Testis (tissue), 3 donors: ENCODE measurements around the gene PPBP. TPM values are rescaled to one million over a fixed set of nuclear protein-coding genes. Genes with fewer than 3 reads are reported as not detected.

Experiments
- DNase-seq: peaks from one replicate; pipeline ENCODE4 v3.0.0-alpha.2; 2019
- H3K27ac ChIP-seq, 2 donors: fragments of 200-600 bp; sonication (generic); one replicate each; pipeline ENCODE4 v1.5.1; 2019
- H3K27me3 ChIP-seq: fragments of 200-600 bp; sonication (generic); one replicate; pipeline ENCODE4 v1.5.1; 2019
- H3K36me3 ChIP-seq: fragments of 200-600 bp; sonication (generic); one replicate; pipeline ENCODE4 v1.5.1; 2017; ENCODE audit warnings: low read depth; ENCODE audit errors: missing control alignments
- H3K4me1 ChIP-seq: fragments of 200-600 bp; sonication (generic); one replicate; pipeline ENCODE4 v1.5.1; 2019
- H3K4me3 ChIP-seq, 2 donors: fragments of 200-600 bp; sonication (generic); one replicate each; pipeline ENCODE4 v1.5.1; 2017 to 2019
- H3K9me3 ChIP-seq: fragments of 200-600 bp; sonication (generic); one replicate; pipeline ENCODE4 v1.5.1; 2017
- POLR2A ChIP-seq: fragments of 450-650 bp; IDR thresholded peaks from one replicate; pipeline ENCODE4 v1.6.1; 2017; ENCODE audit warnings: antibody characterized with exemption, mild to moderate bottlenecking, moderate library complexity
- WGBS, 2 donors: methylation state at CpG; one replicate each; pipeline ENCODE4 v1.1.5; 2018; 5-methylcytosine and 5-hydroxymethylcytosine counted together
- intact Hi-C: fragments of 100-400 bp; cut with DNase I; formaldehyde crosslinking; loops from one replicate; pipeline ENCODE4 v1.15.1; 2023; ENCODE audit warnings: low total_unique reads
- polyA plus RNA-seq: library from polyadenylated mRNA; stranded (reverse); fragments of 350-450 nt; fragmentation: Illumina TruSeq; extraction: RNeasy Lipid Tissue Mini Kit (QIAGEN cat#74804); gene quantifications from one replicate; pipeline ENCODE4 v1.2.3, GENCODE V29; 2014; ENCODE audit warnings: low read depth, low replicate concordance; ENCODE audit not compliant: insufficient read depth
- total RNA-seq, 2 donors: library from RNA; depleted of rRNA; stranded (reverse); fragments of >200 nt; gene quantifications; one replicate each; pipeline ENCODE4 v1.2.3, GENCODE V29; 2016
- TF ChIP-seq, protein P1 (sequence below), 3 experiments: fragments of 450-650 bp in 2 of 3; fragments of 200-600 bp in 1 of 3; sonication (generic) in 1 of 3; IDR thresholded peaks; one replicate each; pipeline ENCODE4 v1.5.1; 2016 to 2019; ENCODE audit warnings: antibody characterized with exemption in 3 of 3, mild to moderate bottlenecking in 2 of 3, moderate library complexity in 1 of 3

PPBP gene
- total and polyA plus RNA-seq, 3 donors from 2014 or later = not detected

GRCh38 chr4:73948990-73949706 lies 38.8 kb downstream of the PPBP start:
- Histone ChIP-seq H3K9me3 (no peaks in the 10 kb centered on the region), H3K4me1 (no peaks in the 10 kb centered on the region), H3K27ac (no peak overlapping the region), H3K4me3 (no peak overlapping the region), H3K36me3 (no peaks in the 10 kb centered on the region), H3K27me3 (no peaks in the 10 kb centered on the region)
- DNase-seq = no peak
- intact Hi-C loops = no loop called here
- TF ChIP-seq POLR2A = no peak
- TF ChIP-seq, protein P1, sequence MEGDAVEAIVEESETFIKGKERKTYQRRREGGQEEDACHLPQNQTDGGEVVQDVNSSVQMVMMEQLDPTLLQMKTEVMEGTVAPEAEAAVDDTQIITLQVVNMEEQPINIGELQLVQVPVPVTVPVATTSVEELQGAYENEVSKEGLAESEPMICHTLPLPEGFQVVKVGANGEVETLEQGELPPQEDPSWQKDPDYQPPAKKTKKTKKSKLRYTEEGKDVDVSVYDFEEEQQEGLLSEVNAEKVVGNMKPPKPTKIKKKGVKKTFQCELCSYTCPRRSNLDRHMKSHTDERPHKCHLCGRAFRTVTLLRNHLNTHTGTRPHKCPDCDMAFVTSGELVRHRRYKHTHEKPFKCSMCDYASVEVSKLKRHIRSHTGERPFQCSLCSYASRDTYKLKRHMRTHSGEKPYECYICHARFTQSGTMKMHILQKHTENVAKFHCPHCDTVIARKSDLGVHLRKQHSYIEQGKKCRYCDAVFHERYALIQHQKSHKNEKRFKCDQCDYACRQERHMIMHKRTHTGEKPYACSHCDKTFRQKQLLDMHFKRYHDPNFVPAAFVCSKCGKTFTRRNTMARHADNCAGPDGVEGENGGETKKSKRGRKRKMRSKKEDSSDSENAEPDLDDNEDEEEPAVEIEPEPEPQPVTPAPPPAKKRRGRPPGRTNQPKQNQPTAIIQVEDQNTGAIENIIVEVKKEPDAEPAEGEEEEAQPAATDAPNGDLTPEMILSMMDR (IDR thresholded peaks at IDR 0.05) = no peak
- WGBS, 2 donors = 85 to 92% methylated on average over 7 of the region's 7 CpGs

- intact Hi-C loops = no loop called here
- Histone ChIP-seq H3K27me3 (no peaks in the 10 kb centered on the region), H3K4me3 (no peak overlapping the region), H3K27ac (no peak overlapping the region), H3K36me3 (no peaks in the 10 kb centered on the region), H3K4me1 (no peaks in the 10 kb centered on the region), H3K9me3 (no peaks in the 10 kb centered on the region)
- DNase-seq = no peak
- TF ChIP-seq, protein P1 (IDR thresholded peaks at IDR 0.05) = no peak
- no peak for TF ChIP-seq POLR2A
- WGBS, 2 donors = 74 to 80% methylated on average over 1 of the region's 1 CpG
Measured at GRCh38 chr4:73948291-73948690, 39.7 kb downstream of the PPBP start.

- H3K36me3 ChIP-seq = no peaks in the 10 kb centered on the region
- intact Hi-C loops = no loop called here
- H3K27me3 ChIP-seq = no peaks in the 10 kb centered on the region
- H3K27ac ChIP-seq = no peak overlapping the region
- H3K4me1 ChIP-seq = no peaks in the 10 kb centered on the region
- H3K9me3 ChIP-seq = no peaks in the 10 kb centered on the region
- no peak for DNase-seq
- no peak overlapping the region for H3K4me3 ChIP-seq
- 78 to 82% methylated on average over 3 of the region's 3 CpGs for WGBS, 2 donors
- TF ChIP-seq, protein P1 (IDR thresholded peaks at IDR 0.05) = no peak
- no peak for TF ChIP-seq POLR2A
Measured at GRCh38 chr4:73947239-73947985, 40.6 kb downstream of the PPBP start.

DNA sequence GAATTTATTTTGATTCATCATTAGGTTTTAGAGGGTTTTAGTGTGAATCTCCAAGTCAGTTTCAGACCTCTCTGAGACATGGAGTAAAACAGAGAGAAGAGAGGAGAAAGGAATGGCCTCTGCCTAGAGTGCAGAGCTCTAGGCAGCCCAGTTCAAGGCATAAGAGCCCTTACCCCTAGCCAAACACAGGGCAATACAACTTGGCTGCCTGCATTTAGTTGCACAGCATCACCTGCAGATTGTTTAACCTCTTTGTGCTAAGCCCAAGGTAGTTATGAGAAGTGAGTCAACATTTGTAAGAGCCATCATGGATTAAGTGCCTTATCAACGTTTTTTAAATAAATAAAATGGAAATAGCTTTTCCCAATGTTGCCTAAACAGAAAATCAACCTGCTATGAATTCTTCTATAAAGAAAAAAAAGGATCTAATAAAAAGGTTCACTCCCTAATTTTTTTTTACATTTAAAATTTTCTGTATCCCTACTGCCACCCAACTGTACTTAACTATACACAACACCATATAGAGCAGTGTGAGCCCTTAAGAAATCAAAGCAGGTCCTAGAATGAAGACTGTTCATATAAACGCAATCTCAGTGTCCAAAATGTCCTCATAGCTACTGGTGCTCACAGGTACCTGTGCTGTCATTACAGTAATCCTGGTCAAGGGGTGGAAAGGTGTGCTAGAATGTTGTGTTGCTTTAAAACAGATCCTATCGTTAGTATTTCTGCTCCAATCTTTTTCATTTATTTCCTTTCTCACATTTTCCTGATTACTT lies 42.1 kb downstream of the PPBP start:
- Histone ChIP-seq H3K4me3 (no peak overlapping the region), H3K4me1 (no peaks in the 10 kb centered on the region), H3K36me3 (no peaks in the 10 kb centered on the region), H3K9me3 (no peaks in the 10 kb centered on the region), H3K27ac (no peak overlapping the region), H3K27me3 (no peaks in the 10 kb centered on the region)
- DNase-seq = no peak
- no peak for TF ChIP-seq POLR2A
- TF ChIP-seq, protein P1 (IDR thresholded peaks at IDR 0.05) = no peak
- WGBS, 2 donors = 76 to 77% methylated on average over 3 of the region's 3 CpGs
- intact Hi-C loops = no loop called here
